GM12878 (cell line): ENCODE results near the gene CLBA1. TPM values are rescaled to one million over a fixed set of nuclear protein-coding genes. Genes with fewer than 3 reads are reported as not detected.
A peak's percentile ranks its signal among the peaks of the same experiment; 100 is the strongest.

ENCODE experiments used
- ATAC-seq: fragments of 200-7000 bp; cut with Tn5 transposase; 3 replicates; pipeline ENCODE4 v1.9.1; 2020; ENCODE audit warnings: mild to moderate bottlenecking, moderate library complexity
- BruUV-seq: library from RNA; stranded (reverse); fragments of 400-500 nt; replicated peaks from 2 replicates; lab custom pipeline; 2021; lab: Mats Ljungman, UMichigan
- CTCF ChIA-PET: fragments of 300-600 bp; sonication (Branson Sonifier 250); formaldehyde crosslinking; extraction: SDS; loops from one replicate; lab custom pipeline; 2021; ENCODE audit warnings: inconsistent platforms; lab: Yijun Ruan, JAX
- POLR2A ChIA-PET: fragments of 350-600 bp; formaldehyde crosslinking; extraction: SDS; loops from one replicate; lab custom pipeline; 2021; ENCODE audit warnings: inconsistent platforms; lab: Charles Lee
- RAD21 ChIA-PET: fragments of 300-600 bp; sonication (Branson Sonifier 250); formaldehyde crosslinking; loops from one replicate; lab custom pipeline; 2023; ENCODE audit warnings: antibody characterized with exemption; ENCODE audit not compliant: unreplicated experiment; lab: Charles Lee
- SMC1A ChIA-PET: fragments of 300-600 bp; sonication (Branson Sonifier 250); formaldehyde crosslinking; loops from one replicate; lab custom pipeline; 2023; ENCODE audit not compliant: unreplicated experiment, uncharacterized antibody; lab: Charles Lee
- DNase-seq: peaks from one replicate; pipeline ENCODE4 v3.0.0-alpha.2; 2011; ENCODE audit warnings: low read depth, low spot score
- FAIRE-seq: peaks from 3 replicates; lab custom pipeline; 2011; peaks lifted over from hg19 to GRCh38; lab: Jason Lieb, UNC
- H2AFZ ChIP-seq: 2 replicates; pipeline ENCODE4 v1.6.0; 2011; ENCODE audit warnings: low read depth, low read length, control low read depth; ENCODE audit not compliant: control insufficient read depth
- H3K27ac ChIP-seq: 2 replicates; pipeline ENCODE4 v1.5.1; 2011; ENCODE audit warnings: control low read depth; ENCODE audit not compliant: control insufficient read depth, insufficient read depth
- H3K27me3 ChIP-seq, 2 experiments: replicated peaks in 1 of 2; 2 replicates each; pipeline versions ENCODE4 v1.6.0 to v1.6.1; 2011; ENCODE audit warnings: low read length in 1 of 2; ENCODE audit not compliant: control insufficient read depth in 2 of 2, insufficient read depth in 2 of 2
- H3K36me3 ChIP-seq, 2 experiments: 2 replicates each; pipeline ENCODE4 v1.5.1; 2011; ENCODE audit warnings: low read length in 1 of 2; ENCODE audit not compliant: control insufficient read depth in 2 of 2, insufficient read depth in 2 of 2
- H3K4me1 ChIP-seq: 2 replicates; pipeline ENCODE4 v1.6.1; 2011; ENCODE audit warnings: mild to moderate bottlenecking, low read length, moderate library complexity, mixed read lengths; ENCODE audit not compliant: control insufficient read depth, insufficient read depth
- H3K4me2 ChIP-seq: 2 replicates; pipeline ENCODE4 v1.6.0; 2011; ENCODE audit warnings: control low read depth; ENCODE audit not compliant: control insufficient read depth, insufficient read depth
- H3K4me3 ChIP-seq: fragments of 200-600 bp; sonication (generic); 2 replicates; pipeline ENCODE4 v1.5.1; 2016
- H3K79me2 ChIP-seq: 2 replicates; pipeline ENCODE4 v1.6.0; 2011; ENCODE audit warnings: low read length; ENCODE audit not compliant: control insufficient read depth, insufficient read depth
- H3K9ac ChIP-seq: 2 replicates; pipeline ENCODE4 v1.8.0; 2011; ENCODE audit warnings: low read length, control low read depth, mixed read lengths; ENCODE audit not compliant: control insufficient read depth, insufficient read depth
- H3K9me3 ChIP-seq: replicated peaks from 3 replicates; pipeline ENCODE4 v1.5.1; 2011; ENCODE audit warnings: mild to moderate bottlenecking, low read length; ENCODE audit not compliant: control insufficient read depth, insufficient read depth
- H4K20me1 ChIP-seq: 2 replicates; pipeline ENCODE4 v1.6.0; 2011; ENCODE audit not compliant: control insufficient read depth, insufficient read depth
- BHLHE40 ChIP-seq, 2 experiments: fragments of 450-650 bp in 1 of 2; IDR thresholded peaks; 2 replicates each; pipeline ENCODE4 v1.6.1; 2011 to 2017; ENCODE audit warnings: low read depth in 2 of 2, borderline replicate concordance in 1 of 2, improper control_type of control experiment in 1 of 2, low read length in 1 of 2, mild to moderate bottlenecking in 1 of 2
- NFYA ChIP-seq: IDR thresholded peaks from 2 replicates; pipeline ENCODE4 v1.6.1; 2011; ENCODE audit warnings: low read depth, mild to moderate bottlenecking, low read length, improper control_type of control experiment, borderline replicate concordance
- WGBS: methylation state at CpG from one replicate; pipeline ENCODE4 v1.1.6; 2016; ENCODE audit warnings: low lambda C conversion rate; ENCODE audit not compliant: insufficient replicate concordance, insufficient coverage; ENCODE audit errors: missing lambda C conversion rate; 5-methylcytosine and 5-hydroxymethylcytosine counted together
- in situ Hi-C: fragments of 300-500 bp; cut with MboI; formaldehyde crosslinking; loops from 9 replicates; pipeline ENCODE4 v1.14.3; 2018; ENCODE audit warnings: mixed read lengths
- intact Hi-C: fragments of 100-400 bp; cut with micrococcal nuclease; formaldehyde crosslinking; loops from one replicate; pipeline ENCODE4 v1.14.2; 2022; ENCODE audit not compliant: unreplicated experiment
- polyA plus RNA-seq, 11 experiments: library from polyadenylated mRNA; depleted of rRNA in 4 of 11; unstranded in 6 of 11; stranded (reverse) in 5 of 11; fragments of >200 nt; fragmentation: Nextera tagmentation in 4 of 11; fragmentation: Illumina TruSeq in 1 of 11; extraction: Ambion mirVana in 4 of 11; extraction: Trizol in 1 of 11; gene quantifications; 1 replicate in 1 of 11; 2 replicates in 10 of 11; pipeline versions ENCODE4 v1.2.1 to v1.2.3, GENCODE V29; 2011 to 2016; ENCODE audit warnings: inconsistent platforms in 2 of 11, missing spikeins in 2 of 11, low read depth in 1 of 11
- total RNA-seq, 4 experiments: library from RNA; depleted of rRNA in 3 of 4; stranded (reverse); fragments of >200 nt in 3 of 4; fragmentation: Illumina TruSeq in 1 of 4; extraction: Trizol in 1 of 4; gene quantifications; 2 replicates each; pipeline versions ENCODE4 v1.2.1 to v1.2.3, GENCODE V29; 2013 to 2021

Gene CLBA1
- total and polyA plus RNA-seq, 10 of the 15 experiments (the other 5 are each of a cell fraction or from before 2014, with no cell fraction given): 0.07 to 1.1 (median 0.62) TPM; not detected in 1

DNA sequence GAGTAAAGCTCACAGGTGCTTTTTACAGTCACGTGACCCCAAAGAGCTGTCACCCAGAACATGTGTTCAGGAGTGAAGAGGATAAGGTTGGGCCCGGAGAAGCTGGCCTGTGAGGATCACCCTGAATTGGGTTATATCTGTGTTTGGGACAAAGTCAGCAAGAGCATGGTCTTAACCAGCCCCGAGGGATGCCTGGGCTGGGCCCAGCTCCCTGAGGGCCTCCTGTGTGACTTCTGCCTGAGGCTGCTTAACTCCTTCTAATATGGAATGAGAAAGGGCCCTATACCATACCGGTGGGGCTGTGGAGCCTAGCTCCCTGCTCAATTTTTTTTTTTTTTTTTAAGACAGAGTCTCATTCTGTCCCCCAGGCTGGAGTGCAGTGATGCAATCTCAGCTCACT lies 32.8 kb downstream of the CLBA1 start:
- TF ChIP-seq NFYA (no peak), BHLHE40 (IDR thresholded peaks at IDR 0.05; ENCODE audit: borderline replicate concordance in 1 of 2, low read depth in 2 of 2, low read length in 1 of 2) (peak in 1 of 2 experiments; percentile 33; a peak in 1 of 4 replicates)
- Histone ChIP-seq H3K27ac (peak overlapping the region; percentile 80; the same call in 1 of the 2 replicates), H3K4me2 (peak overlapping the region; percentile 65; the same call in 1 of the 2 replicates), H3K4me3 (peak overlapping the region; percentile 89), H2AFZ (no peak overlapping the region), H3K36me3 (peaks cover 6 to 12% of the 10 kb centered on the region in 2 experiments; a peak in 3 of 4 replicates), H3K9ac (peak overlapping the region; percentile 93), H4K20me1 (no peaks in the 10 kb centered on the region; the same call in 1 of the 2 replicates), H3K4me1 (peaks cover 22% of the 10 kb centered on the region), H3K79me2 (peaks cover 91% of the 10 kb centered on the region), H3K27me3 (no peaks in the 10 kb centered on the region), H3K9me3 (no peaks in the 10 kb centered on the region)
- BruUV-seq: no TSS peak
- ATAC-seq (no peak), FAIRE-seq (no peak), DNase-seq (no peak)
- intact Hi-C loops: no loop called here
- in situ Hi-C loops: no loop called here
- POLR2A ChIA-PET: interaction anchor here (0.6 to 4.3 kb wide), 6 partner anchors 8 to 97 kb away, joined by 3 to 14 read pairs (median 4); no protein-coding TSS in a partner anchor
- WGBS: 9% methylated on average over 4 of the region's 4 CpGs
- RAD21 ChIA-PET: interaction anchor here (0.8 to 3.9 kb wide), 4 partner anchors 26 to 46 kb away, joined by 3 to 25 read pairs (median 9); partner anchors contain the start of genes CLBA1 and GPR132
- CTCF ChIA-PET: interaction anchor here (0.8 to 3.0 kb wide), 9 partner anchors 12 to 63 kb away, joined by 3 to 25 read pairs (median 5); partner anchors contain the start of gene GPR132
- SMC1A ChIA-PET: interaction anchor here (0.6 to 3.3 kb wide), 8 partner anchors 9 to 1743 kb away, joined by 3 to 13 read pairs (median 5); partner anchors contain the start of gene GPR132
